SU-DHL-6 (cell line): ENCODE data around the gene OTUB2.

Experiments used
- H2AFZ ChIP-seq: fragments of 200-600 bp; sonication (generic); 2 replicates; pipeline ENCODE4 v1.6.1; 2014; ENCODE audit warnings: low read depth, mild to moderate bottlenecking, moderate library complexity, mixed read lengths, antibody characterized with exemption, low read length; ENCODE audit not compliant: severe bottlenecking
- H3F3A ChIP-seq: fragments of 200-600 bp; shearing (Covaris generic); 2 replicates; pipeline ENCODE4 v1.6.0; 2016; ENCODE audit warnings: antibody characterized with exemption, mild to moderate bottlenecking; ENCODE audit not compliant: insufficient read depth
- H3K27ac ChIP-seq: fragments of 200-600 bp; sonication (generic); 2 replicates; pipeline ENCODE4 v1.5.1; 2016; ENCODE audit warnings: low read depth, mild to moderate bottlenecking, low read length, moderate library complexity, mixed read lengths
- H3K27me3 ChIP-seq: fragments of 200-600 bp; sonication (generic), shearing (Covaris generic); 2 replicates; pipeline ENCODE4 v1.6.0; 2014; ENCODE audit warnings: mild to moderate bottlenecking, low read length
- H3K36me3 ChIP-seq: fragments of 200-600 bp; sonication (generic); 2 replicates; pipeline ENCODE4 v1.6.1; 2014; ENCODE audit warnings: mild to moderate bottlenecking, low read length, mixed read lengths
- H3K4me2 ChIP-seq: fragments of 300-600, 200-600 bp; shearing (Covaris generic), sonication (generic); 2 replicates; pipeline ENCODE4 v1.6.0; 2014; ENCODE audit warnings: low read length, low read depth, mild to moderate bottlenecking; ENCODE audit not compliant: poor library complexity, severe bottlenecking
- H3K4me3 ChIP-seq: fragments of 200-600 bp; sonication (generic); 2 replicates; pipeline ENCODE4 v1.5.1; 2014; ENCODE audit warnings: antibody characterized with exemption, low read length, mild to moderate bottlenecking, mixed read lengths; ENCODE audit not compliant: insufficient read depth, poor library complexity, severe bottlenecking
- H3K79me2 ChIP-seq: fragments of 200-600 bp; sonication (generic); 2 replicates; pipeline ENCODE4 v1.6.1; 2014; ENCODE audit warnings: mild to moderate bottlenecking, low read length, moderate library complexity; ENCODE audit not compliant: insufficient read depth
- H3K9ac ChIP-seq: fragments of 200-600 bp; sonication (generic); 2 replicates; pipeline ENCODE4 v1.7.0; 2014; ENCODE audit warnings: mild to moderate bottlenecking, low read length
- H3K9me2 ChIP-seq: fragments of 200-600 bp; sonication (generic); replicated peaks from 2 replicates; pipeline ENCODE4 v1.6.1; 2014; ENCODE audit warnings: low read length; ENCODE audit not compliant: insufficient read depth
- H3K9me3 ChIP-seq: fragments of 200-600 bp; sonication (generic); 2 replicates; pipeline ENCODE4 v1.6.1; 2014; ENCODE audit warnings: low read length, mixed read lengths; ENCODE audit not compliant: insufficient read depth
- H4K20me1 ChIP-seq: fragments of 200-600 bp; sonication (generic); 2 replicates; pipeline ENCODE4 v1.6.1; 2014; ENCODE audit warnings: low read depth, mild to moderate bottlenecking, antibody characterized with exemption, low read length, moderate library complexity, mixed read lengths
- CTCF ChIP-seq: fragments of 200-600 bp; sonication (generic); IDR thresholded peaks from one replicate; pipeline ENCODE4 v1.5.1; 2017; ENCODE audit warnings: antibody characterized with exemption, mild to moderate bottlenecking, low read length, moderate library complexity; ENCODE audit not compliant: insufficient read depth, poor library complexity, severe bottlenecking
- EZH2phosphoT487 ChIP-seq: fragments of 200-600 bp; sonication (generic), shearing (Covaris generic); conservative IDR thresholded peaks from 2 replicates; pipeline ENCODE4 v1.6.1; 2018; ENCODE audit warnings: mild to moderate bottlenecking, antibody characterized with exemption, low read length, moderate library complexity, mixed read lengths

Gene OTUB2

GRCh38 chr14:93989939-93990338, 36.2 kb upstream of the OTUB2 start:
- Histone ChIP-seq H3K4me2 (no peak overlapping the region), H3K9me3 (no peaks in the 10 kb centered on the region), H2AFZ (no peak overlapping the region), H3K9me2 (no peaks in the 10 kb centered on the region), H3K79me2 (no peaks in the 10 kb centered on the region), H4K20me1 (no peaks in the 10 kb centered on the region), H3K27me3 (no peaks in the 10 kb centered on the region), H3K27ac (no peak overlapping the region), H3K36me3 (no peaks in the 10 kb centered on the region), H3F3A (no peaks in the 10 kb centered on the region), H3K4me3 (no peak overlapping the region), H3K9ac (no peak overlapping the region)
- no peak for TF ChIP-seq CTCF
- TF ChIP-seq EZH2phosphoT487 = no peak

GRCh38 chr14:93991212-93991611, 34.9 kb upstream of the OTUB2 start:
- Histone ChIP-seq H3K9me2 (no peaks in the 10 kb centered on the region), H3K4me3 (no peak overlapping the region), H2AFZ (no peak overlapping the region), H3F3A (no peaks in the 10 kb centered on the region), H3K27me3 (no peaks in the 10 kb centered on the region), H3K9me3 (no peaks in the 10 kb centered on the region), H3K4me2 (no peak overlapping the region), H3K9ac (no peak overlapping the region), H3K27ac (no peak overlapping the region), H3K79me2 (no peaks in the 10 kb centered on the region), H3K36me3 (no peaks in the 10 kb centered on the region), H4K20me1 (no peaks in the 10 kb centered on the region)
- TF ChIP-seq EZH2phosphoT487 (no peak), CTCF (no peak)

GRCh38 chr14:93991649-93992048, 34.5 kb upstream of the OTUB2 start:
- Histone ChIP-seq H3F3A (no peaks in the 10 kb centered on the region), H4K20me1 (no peaks in the 10 kb centered on the region), H3K4me2 (no peak overlapping the region), H3K79me2 (no peaks in the 10 kb centered on the region), H3K9ac (no peak overlapping the region), H3K4me3 (no peak overlapping the region), H2AFZ (no peak overlapping the region), H3K36me3 (no peaks in the 10 kb centered on the region), H3K27ac (no peak overlapping the region), H3K27me3 (no peaks in the 10 kb centered on the region), H3K9me3 (no peaks in the 10 kb centered on the region), H3K9me2 (no peaks in the 10 kb centered on the region)
- TF ChIP-seq EZH2phosphoT487 (no peak), CTCF (no peak)

GRCh38 chr14:93993382-93993781, 32.8 kb upstream of the OTUB2 start:
- Histone ChIP-seq H3K4me2 (no peak overlapping the region), H2AFZ (no peak overlapping the region), H3K9me2 (no peaks in the 10 kb centered on the region), H3K27me3 (no peaks in the 10 kb centered on the region), H3K4me3 (no peak overlapping the region), H4K20me1 (no peaks in the 10 kb centered on the region), H3K36me3 (no peaks in the 10 kb centered on the region), H3K79me2 (no peaks in the 10 kb centered on the region), H3K9ac (no peak overlapping the region), H3K27ac (no peak overlapping the region), H3F3A (no peaks in the 10 kb centered on the region), H3K9me3 (no peaks in the 10 kb centered on the region)
- TF ChIP-seq EZH2phosphoT487 (no peak), CTCF (no peak)
